ENCODE results near the gene SPSB4. TPM values are rescaled to one million over a fixed set of nuclear protein-coding genes. Genes with fewer than 3 reads are reported as not detected.

The SPSB4 gene
- total RNA-seq, 1 donor from 2014 or later = 0.58 TPM

GRCh38 chr3:141067206-141067974 is 16.2 kb downstream of the SPSB4 start:
- TF ChIP-seq, protein P1, sequence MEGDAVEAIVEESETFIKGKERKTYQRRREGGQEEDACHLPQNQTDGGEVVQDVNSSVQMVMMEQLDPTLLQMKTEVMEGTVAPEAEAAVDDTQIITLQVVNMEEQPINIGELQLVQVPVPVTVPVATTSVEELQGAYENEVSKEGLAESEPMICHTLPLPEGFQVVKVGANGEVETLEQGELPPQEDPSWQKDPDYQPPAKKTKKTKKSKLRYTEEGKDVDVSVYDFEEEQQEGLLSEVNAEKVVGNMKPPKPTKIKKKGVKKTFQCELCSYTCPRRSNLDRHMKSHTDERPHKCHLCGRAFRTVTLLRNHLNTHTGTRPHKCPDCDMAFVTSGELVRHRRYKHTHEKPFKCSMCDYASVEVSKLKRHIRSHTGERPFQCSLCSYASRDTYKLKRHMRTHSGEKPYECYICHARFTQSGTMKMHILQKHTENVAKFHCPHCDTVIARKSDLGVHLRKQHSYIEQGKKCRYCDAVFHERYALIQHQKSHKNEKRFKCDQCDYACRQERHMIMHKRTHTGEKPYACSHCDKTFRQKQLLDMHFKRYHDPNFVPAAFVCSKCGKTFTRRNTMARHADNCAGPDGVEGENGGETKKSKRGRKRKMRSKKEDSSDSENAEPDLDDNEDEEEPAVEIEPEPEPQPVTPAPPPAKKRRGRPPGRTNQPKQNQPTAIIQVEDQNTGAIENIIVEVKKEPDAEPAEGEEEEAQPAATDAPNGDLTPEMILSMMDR (conservative IDR thresholded peaks at IDR 0.05; ENCODE audit: low read depth, low read length) = no peak
- H3K4me3 ChIP-seq (ENCODE audit: low read depth, low read length) = no peak overlapping the region
- no peak for DNase-seq (ENCODE audit: low read depth)

GRCh38 chr3:141070229-141070628 is 19.1 kb downstream of the SPSB4 start:
- no peak overlapping the region for H3K4me3 ChIP-seq (ENCODE audit: low read depth, low read length)
- TF ChIP-seq, protein P1 (conservative IDR thresholded peaks at IDR 0.05; ENCODE audit: low read depth, low read length) = no peak

GRCh38 chr3:141070727-141071357 is 19.7 kb downstream of the SPSB4 start:
- TF ChIP-seq, protein P1 (conservative IDR thresholded peaks at IDR 0.05; ENCODE audit: low read depth, low read length) = no peak
- H3K4me3 ChIP-seq (ENCODE audit: low read depth, low read length) = no peak overlapping the region
- DNase-seq (ENCODE audit: low read depth) = no peak

More at GRCh38 chr3:141070229-141070628, 19.1 kb downstream of the SPSB4 start:
- no peak for DNase-seq (ENCODE audit: low read depth)

DNA sequence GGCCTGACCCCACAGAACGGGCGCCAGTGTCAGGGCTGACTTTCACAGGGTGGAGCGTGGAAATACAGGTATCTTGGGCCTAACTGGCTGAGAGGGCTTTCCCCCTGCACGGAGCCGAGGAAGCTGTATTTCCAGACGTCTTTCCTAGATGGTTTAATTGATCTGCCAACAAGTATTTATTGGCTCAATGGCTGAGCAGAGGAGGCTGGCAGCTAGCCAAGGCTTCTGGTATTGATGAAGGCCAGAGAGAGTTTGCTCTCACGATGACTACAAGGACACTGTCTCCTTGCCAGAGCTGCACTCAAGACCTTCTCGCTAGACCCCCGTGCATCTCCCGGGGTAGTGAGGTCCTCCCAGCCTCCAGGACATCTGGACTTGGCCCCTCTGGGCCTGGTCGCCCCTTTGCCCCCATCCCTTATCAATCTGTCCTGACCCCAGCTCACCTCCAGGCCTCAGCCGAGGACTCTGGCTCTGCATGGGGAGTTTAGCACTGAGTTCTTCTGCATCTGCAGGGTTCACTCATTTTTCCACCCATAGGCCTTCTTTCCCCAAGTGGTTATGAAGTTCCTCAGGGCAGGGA is 20.6 kb downstream of the SPSB4 start:
- no peak overlapping the region for H3K4me3 ChIP-seq (ENCODE audit: low read depth, low read length)
- no peak for DNase-seq (ENCODE audit: low read depth)
- TF ChIP-seq, protein P1 (conservative IDR thresholded peaks at IDR 0.05; ENCODE audit: low read depth, low read length) = no peak

DNA sequence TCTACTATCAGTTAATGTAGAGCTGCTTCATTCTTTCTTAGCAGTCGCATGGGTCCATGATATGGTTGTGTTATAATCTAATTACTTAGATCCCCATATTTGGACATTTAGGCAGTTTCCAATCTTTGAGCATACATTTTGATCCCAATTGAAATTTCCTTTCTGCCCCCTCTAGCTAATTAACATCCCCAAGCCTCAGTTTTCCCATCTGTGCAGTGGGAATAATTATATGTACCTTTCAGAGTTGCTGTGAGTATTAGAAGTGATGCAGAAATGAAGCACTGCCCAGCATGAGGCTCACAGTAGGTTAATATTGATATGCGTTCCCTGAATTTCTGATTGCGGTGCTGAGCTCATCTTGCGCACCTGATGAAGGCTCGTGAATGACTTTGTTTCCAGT is 21.8 kb downstream of the SPSB4 start:
- no peak overlapping the region for H3K4me3 ChIP-seq (ENCODE audit: low read depth, low read length)
- DNase-seq (ENCODE audit: low read depth) = no peak
- TF ChIP-seq, protein P1 (conservative IDR thresholded peaks at IDR 0.05; ENCODE audit: low read depth, low read length) = no peak

DNA sequence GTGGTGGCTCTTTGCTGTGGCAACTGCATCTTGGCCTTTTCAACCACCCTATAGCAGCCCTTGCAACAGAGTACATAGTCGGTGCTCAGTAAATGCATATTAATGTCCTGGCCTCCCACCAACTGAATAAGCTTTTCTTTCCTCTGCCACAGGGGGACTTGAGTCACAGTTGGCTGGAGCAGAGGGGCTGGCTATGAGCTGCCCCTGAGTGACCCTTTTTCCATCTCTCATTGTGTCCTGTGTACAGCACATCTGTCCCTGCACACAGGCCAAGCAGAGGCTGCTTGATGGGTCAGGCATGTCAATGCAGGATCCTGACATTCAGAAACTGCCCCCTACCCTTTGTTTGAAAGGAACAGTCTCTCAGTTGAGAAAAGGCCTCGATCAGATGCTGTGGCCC is 22.4 kb downstream of the SPSB4 start:
- H3K4me3 ChIP-seq (ENCODE audit: low read depth, low read length) = no peak overlapping the region
- TF ChIP-seq, protein P1 (conservative IDR thresholded peaks at IDR 0.05; ENCODE audit: low read depth, low read length) = no peak
- no peak for DNase-seq (ENCODE audit: low read depth)

All from epithelial cell of proximal tubule (primary cell).